HG03175 (cell line): ENCODE measurements around the gene GPATCH8.
A peak's percentile ranks its signal among the peaks of the same experiment; 100 is the strongest.
"Not testable (repeated sequence)": the region's sequence is repeated elsewhere in the genome, so short reads cannot be mapped to it uniquely, and the experiment has no call there.

Source experiments
- ATAC-seq: cut with Tn5 transposase; IDR thresholded peaks from one replicate; pipeline ENCODE4 v1.9.1; 2021; ENCODE audit warnings: mild to moderate bottlenecking, moderate library complexity; ENCODE audit not compliant: unreplicated experiment

Gene GPATCH8

DNA sequence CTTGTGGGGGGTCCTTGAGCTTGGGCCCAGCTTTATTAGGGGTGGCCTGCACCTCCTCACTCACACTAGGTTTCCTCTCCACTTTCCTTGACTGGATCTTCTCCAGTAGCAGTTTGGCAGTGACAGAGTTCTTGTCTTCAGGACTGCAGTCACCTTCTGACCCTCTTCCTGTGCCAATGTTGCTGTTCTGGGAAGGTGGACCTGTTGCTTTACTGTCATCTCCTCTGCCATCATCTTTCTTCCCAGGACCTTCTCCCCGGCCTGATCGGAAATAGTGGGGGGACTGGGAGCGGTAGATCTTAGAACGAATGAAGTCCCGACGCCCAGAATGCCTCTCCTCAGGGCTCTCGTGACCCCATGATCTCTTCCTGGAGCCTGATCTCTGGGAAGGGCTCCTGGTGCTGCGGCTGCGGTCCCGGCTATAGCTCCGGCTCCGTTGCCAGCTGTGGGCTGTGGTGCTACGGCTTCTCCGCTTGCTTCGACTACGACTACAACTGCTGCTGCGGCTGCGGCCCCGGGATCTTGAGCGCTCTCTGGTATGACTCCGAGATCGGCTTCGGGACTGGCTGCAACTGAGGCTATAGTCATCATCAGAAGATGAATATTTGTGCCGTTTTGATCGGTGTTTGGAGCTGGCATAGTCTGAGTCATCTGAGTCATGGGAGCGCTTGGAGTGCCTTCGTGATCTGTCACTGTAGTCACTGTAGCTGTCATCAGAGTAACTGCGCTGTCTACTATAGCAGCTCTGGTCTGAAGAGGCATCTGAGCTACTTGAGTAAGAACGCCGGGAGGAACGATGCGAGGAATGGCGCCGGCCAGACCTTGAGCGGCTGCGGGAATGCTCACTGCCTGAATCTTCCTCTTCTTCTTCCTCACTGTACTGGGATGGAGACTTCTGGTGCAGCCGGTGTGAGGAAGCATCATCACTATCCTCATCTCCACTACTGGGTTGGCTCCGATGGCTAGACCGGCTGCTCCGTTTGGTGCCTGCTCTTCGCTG is 104.2 kb downstream of the GPATCH8 start:
- ATAC-seq: no peak

DNA sequence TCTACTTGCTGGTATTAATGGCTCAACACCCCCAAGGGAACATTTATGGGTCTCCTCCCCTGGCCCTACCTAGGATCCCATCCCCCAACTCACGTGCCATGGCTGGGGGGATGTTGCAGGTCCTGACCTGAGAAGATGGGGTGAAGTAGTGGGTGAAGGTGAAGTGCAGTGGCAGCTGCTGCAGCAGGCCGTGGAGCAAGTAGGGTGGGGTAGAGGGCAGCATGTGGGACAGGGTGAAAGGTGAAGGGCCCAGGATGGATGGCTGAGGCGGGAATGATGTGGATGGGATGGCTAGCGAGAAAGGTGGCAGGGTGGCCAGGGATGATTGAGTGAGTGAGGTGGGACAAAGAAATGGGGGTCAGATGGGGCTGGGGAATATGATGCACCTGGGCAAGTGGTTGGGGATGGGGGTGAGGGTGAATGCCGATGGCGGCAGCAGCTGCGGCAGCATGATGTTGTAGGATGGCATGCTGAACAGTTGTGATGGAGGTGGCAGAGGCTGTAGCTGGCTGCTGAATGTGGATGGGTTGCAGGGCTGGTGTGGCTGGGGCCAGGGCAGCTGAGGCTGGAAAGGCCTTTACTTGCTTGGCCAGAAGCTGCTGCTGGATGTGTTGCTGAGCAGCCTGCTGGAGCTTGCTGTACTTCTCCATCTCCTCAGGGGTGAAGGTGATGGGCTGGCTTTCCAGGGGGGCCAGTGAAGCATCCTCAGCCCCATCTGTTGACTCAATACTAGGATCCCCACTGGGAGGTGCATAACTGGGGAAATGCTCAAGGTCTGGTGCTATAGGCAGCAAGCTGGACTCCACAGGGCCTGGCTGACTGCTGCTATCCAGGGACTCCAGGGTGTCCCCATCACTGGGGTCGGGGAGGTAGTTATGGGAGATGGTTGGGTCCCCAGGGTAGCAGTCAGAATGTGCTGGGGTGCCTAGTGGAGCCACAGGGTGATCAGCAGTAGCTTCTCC is 105.4 kb downstream of the GPATCH8 start:
- no peak for ATAC-seq

DNA sequence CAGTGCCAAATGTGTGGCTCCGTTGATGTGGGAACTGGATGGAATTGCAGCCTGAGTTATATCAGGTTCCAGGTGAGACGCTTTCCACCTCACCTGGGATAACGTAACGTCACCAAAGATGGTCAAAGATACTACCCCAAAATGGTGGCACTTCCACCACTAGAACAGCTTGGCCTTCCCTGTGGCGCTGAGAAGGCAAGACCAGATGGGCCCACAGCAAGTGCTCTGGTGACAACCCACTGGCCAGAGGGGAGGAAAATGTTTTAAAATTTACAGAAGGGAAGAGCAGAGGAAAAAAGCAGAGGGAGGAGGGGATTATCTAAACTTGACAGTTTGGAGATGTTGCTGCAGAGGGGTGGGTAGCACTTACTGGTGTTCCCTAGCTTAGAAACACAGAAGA is 106.3 kb downstream of the GPATCH8 start:
- ATAC-seq: no peak

DNA sequence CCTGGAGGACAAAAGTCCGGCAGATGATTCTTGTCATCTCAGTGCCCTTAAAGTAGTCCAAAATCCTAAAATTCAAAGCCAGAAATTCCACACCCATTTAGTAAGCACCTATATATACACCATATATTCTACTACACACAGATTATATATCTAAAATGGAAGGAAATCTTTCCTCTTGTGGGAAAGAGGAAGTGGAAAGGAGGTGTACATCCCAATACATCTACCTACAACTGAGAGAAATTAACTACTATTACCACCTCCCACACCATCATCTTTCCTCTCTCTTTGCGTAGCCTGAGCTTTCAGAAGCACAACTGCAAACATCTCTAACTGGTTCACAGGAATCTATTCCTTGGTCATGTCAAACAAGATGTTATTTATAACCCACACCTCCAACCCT is 108.4 kb downstream of the GPATCH8 start:
- ATAC-seq: no peak

DNA sequence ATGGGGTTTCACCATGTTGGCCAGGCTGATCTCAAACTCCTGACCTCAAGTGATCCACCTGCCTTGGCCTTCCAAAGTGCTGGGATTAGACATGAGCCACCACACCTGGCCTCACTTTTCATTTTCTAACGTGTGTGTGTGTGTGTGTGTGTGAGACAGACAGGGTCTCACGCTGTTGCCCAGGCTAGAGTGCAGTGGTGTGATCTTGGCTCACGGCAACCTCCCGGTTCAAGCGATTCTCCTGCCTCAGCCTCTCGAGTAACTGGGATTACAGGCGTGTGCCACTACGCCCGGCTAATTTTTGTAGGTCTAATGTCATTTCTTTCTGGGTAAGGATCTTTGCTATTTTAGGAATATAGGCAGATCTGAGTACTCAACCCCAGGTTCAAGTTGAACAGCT is 109.1 kb downstream of the GPATCH8 start:
- ATAC-seq: not testable (repeated sequence)

DNA sequence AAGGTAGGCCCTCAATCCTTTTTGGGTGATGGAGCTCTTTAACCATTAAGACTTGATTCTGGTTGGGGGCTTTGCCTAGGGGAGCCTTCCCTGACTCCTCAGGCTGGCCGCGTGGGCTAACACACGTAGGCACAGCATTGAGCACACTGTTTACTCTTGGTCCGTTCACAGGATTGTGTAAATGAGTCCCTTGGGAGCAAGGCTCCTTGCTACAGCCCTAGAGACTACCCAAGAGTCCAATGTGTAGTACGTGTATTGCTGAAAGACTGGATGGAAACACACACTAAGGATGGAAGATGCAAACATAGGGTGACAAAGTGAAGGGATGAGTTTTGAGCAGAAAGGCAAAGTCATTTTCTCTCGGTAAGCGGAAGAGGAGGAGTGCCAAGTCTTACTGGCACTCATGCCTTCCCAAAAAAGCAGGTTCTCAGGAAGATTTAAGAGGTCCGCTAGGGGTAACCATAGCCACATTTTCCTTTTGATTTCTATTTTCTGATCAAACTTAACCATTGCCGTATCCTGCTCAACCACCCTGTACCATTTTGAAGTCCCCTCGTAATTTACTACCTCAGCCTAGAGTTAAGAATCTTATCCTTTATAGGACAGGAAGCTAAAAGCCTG is 112.8 kb downstream of the GPATCH8 start:
- no peak for ATAC-seq

DNA sequence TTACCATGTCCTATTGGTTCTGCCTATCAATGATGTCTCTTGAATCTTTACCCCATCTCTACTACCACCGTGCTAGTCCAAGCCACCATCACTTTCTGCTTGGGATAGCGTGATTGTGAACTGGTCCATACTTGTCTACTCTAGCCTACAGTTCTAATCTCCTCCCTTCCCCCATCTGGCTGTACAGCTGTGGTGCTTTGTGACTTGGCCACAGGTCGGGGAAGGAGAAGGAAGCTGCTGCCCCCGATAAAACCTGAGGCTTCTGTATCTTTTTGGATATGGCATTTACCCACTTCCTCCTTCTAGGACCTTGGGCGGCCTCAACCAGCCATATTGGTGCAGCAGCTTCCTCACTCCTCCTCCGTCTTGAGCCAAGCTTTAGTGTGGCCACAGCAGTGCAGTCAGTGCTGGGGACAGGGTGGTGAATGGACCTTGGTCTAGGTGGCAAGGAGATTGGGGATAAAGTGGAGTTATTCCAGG is 113.4 kb downstream of the GPATCH8 start:
- no peak for ATAC-seq

DNA sequence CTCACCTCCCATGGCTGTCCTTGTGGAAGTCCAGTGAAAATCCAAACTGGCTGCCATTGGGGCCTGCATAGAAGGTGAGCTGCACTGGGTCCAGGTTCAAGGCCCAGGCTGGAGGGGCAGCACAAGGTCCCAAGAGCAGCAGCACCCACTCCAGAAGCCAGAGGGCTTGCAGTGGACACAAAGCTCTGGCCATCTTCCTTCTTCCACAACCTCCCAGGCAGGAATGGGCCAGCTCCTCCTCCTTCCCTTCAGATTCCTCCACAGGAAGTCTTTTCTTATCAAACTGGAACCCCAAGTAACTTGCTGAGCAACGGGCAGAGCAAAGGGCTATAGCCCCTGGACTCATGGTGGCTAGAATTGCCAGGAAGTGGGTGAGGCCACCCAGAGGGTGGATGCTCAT is 113.9 kb downstream of the GPATCH8 start, which contains the start of gene ITGA2B:
Gene ITGA2B, minus strand, starts transcription at position 369 of the 400 bp plus-strand sequence. Its CDS starts 176 bp downstream, at position 193.
- no peak for ATAC-seq

DNA sequence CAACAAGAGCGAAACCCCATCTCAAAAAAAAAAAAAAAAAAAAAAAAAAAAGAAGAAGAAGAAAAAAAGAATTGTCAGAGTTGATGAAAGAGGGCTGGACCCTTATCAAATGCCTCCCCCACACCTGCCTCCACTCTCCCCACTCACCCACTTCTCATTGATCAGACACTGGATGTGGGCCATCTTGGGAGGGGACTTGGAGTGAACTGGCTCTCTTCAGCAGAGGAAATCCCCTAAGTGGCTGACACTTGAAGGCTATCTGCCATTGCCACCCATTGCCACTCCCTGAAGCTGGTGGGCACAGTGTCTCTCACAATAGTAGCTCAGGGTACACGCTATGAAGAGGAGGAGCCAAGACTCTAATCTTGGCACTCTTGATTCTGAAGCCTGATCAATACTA is 115.4 kb downstream of the GPATCH8 start:
- ATAC-seq: no peak

DNA sequence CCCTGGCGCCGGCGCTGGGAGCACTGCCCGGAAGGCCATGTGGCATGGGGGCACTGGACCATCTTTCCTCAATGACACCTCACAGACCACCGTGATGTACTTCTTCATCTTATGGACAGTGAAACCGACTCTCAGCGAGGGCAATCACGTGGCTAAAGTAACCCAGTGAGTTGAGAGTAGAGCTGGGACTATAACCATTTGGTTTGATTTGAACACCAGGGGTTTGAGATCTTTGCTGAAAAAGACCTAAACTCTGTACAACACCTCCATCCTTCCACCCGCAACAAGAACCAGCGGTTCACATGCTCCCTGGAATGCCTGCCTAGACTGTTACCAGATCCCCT is 117.1 kb downstream of the GPATCH8 start:
- no peak for ATAC-seq

DNA sequence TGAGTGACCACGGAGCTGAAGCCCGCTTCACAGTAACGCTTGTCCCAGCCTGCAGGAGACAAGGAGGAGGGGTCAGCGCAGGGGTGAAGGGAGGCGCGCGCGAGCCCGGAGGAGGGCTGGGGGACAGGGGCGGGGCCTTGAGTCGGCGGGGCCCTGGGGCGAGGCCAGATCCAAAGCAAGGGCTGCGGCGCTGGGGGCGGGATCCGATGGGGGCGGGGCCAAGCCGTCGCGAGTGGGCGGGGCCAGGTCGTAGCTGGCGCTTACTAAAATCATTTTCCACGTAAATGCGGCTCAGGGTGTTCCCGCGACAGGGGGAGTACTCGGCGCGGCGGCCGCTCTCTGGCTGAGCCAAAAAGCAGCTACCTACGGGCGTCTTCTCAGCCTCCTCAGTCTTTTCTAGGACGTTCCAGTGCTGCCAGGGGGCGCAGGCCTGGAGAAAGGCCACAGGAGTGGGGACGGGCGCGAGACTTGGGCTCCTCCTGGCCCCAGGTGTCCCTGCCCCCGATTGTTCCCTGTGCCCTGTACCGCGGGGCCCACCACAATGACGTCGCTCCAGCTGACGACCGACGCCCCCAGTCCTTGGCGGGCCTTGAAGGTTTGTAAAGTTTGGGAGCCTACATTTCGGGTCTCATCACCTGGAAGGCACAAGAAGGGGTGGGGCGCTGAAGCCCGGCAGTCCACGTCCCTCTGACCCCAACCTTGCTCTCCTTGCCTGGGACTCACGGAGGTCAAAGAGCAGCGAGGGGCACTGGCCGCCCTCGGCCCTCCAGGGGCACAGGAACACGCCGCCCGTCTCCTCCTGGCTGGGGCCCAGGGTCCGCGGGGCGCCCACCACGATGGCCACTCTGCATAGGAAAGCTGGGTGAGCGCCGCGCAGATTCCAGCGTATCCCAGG is 117.7 kb downstream of the GPATCH8 start:
- peak; percentile 56 for ATAC-seq

DNA sequence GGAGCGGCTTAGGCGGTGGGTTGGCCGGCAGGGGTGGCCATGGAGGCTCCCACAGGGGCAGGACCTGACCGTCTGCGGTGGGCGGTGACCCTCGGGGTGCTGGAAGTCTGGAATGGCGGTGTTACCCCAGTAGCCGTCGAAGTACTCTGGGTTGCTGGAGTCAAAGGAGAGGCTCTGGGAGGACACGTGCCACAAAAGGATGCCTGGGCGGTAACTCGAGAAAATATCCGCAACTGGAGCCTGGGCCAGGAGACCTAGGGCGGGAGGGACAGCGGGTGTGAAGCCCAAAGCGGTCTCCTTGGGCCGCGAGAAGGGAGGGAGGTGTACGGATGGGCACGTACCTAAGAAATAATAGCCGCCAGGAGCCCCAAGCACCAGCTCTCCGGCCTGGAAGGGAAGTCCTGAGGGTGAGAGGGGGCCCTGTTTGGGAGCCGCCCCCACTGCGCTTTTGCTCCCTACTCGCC is 118.4 kb downstream of the GPATCH8 start:
- ATAC-seq: no peak

DNA sequence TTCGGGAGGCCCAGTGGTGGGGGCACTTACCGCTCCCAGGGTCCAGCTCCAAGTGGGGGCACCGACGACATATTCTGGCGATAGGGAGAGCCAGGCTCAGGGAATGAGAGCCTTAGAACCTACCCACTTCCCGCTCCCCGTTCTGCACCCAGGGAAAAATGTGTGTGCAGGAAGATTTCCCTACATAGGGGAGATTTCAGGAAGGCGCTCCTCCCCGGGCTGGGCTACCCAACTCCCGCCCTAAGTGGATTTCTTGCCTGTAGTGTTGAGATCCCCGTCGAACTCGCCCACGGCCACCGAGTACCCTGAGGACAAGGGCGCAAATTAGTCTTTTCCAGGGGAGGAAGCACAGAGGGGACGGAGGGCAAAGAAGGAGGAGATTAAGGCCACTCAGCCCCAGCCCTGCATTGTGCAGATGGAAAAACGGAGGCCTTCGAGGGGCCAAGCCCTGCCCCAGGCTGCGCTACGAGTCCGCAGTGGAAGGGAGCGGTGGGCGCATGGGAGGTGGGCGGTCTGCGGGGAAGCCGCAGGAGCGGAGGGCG is 118.9 kb downstream of the GPATCH8 start:
- ATAC-seq: no peak

DNA sequence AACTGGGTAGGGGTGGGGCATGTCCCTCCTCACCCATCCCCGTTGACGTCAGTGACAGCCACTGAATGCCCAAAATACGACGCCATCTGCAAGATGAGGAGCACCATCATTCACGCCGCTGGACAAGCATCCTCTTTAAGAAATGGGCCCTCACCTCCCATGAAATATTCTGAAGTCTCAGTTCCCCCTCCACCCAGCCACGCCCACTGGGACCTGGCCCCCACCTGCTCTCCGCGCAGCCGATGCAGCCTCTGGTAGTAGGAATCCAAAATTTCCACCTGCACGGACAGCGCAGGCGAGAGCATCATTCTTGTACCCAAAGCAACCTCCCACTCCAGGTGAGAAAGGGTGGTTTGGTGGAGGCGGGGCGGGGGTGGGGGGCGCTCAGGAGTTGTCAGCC is 119.3 kb downstream of the GPATCH8 start:
- no peak for ATAC-seq

DNA sequence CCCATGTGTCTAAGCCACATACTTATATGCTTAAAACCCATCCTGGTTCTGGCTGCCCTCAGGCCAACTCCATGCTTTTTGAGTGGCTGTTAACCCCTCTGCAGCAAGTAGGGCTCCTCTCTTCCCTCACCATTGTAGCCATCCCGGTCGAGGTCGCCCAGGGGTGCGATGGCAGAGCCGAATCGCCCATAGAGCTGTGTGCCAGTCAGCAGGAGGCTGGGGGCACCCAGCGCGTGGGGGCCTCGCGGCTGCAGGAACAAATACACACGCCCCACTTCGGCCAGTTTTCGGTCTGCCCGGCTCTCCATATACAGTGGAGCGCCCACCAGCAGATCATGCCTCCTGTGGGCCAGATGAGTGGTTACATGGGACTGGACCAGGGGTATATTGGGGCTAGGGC is 119.8 kb downstream of the GPATCH8 start:
- no peak for ATAC-seq

DNA sequence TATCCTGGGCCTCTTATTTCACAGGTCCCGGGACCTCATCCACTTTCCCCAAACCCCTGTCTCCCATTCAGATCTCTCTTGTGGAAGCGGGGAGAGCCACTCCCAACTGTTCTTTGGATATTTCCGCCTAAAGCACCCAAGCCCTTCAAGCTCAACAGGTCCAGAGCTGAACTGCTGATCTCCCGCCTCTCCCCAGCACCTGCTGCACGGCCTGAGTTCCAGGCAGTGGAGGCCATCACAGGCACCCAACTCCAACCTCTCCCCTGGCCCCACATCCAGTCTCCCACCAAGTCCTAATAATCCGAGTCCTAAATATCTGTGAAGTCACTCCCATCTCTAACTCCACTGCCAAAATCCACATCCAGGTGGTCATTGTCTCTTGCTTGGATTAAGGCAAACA is 120.3 kb downstream of the GPATCH8 start:
- no peak for ATAC-seq

DNA sequence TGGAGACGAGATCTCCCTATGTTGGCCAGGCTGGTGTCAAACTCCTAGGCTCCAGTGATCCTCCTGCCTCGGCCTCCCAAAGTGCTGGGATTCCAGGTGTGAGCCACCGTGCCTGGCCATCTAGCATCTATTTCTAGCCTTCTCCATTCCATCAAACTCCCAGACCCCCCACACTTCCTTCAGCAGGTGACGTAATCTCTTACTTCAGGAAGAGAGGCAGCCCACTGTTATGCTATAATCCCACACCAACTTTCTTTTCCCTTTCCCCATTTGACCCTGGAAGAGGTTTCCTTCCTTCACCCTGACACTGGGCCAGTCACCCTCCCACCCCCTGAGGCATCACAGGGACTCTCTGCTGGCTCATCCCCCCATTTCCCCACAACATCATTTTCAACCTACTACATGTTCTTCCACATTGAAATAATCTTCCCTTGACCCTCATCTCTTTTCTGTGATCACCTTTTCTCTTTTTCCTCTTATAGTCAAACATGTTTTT is 121.3 kb downstream of the GPATCH8 start:
- ATAC-seq: no peak

DNA sequence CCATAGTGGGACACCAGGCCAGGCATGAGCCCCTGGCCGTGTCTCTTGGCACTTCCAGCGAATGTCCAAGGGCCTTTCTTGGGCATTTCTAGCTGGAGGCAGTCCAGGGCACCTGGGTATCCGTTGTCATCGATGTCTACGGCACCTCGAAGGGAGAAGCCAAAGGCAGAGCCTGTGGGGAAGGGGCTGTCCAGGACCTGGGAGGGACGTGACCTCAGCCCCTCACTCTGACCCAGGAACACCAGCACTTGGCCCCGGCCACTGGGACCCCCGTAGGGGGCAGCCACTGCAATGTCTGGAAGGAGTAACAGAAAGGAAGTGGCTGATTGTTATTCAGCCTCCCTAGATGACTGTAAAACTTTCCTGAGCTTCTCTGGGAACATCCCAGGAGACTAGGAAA is 122.4 kb downstream of the GPATCH8 start:
- ATAC-seq: no peak

DNA sequence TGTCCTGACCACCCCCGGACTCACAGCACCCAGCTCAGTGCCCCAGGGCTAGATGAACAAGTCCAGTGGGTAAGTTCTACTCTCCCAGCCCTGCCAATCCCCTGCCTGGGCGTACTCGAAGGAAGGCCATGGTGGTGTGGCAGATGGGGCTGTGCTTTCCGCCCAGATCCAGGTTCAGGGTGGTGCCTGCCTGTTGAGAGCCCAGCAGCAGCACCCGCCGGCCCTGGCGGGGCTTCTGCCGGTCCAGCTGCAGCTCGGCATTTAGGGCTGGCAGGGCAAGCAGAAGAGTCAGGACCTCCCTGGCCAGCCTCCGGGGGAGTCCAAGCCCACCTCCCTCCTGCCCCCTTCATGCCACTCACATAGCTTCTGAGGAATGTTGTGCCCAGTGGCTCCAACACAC is 123.3 kb downstream of the GPATCH8 start:
- no peak for ATAC-seq
